ENCODE data around the gene SMIM23. TPM values are rescaled to one million over a fixed set of nuclear protein-coding genes. Genes with fewer than 3 reads are reported as not detected.
"Not testable (repeated sequence)": the region's sequence is repeated elsewhere in the genome, so short reads cannot be mapped to it uniquely, and the experiment has no call there.

The SMIM23 gene
- total and polyA plus RNA-seq, 2 donors (not counting 1 experiment from before 2014, with no cell fraction given) = not detected

- Histone ChIP-seq H3K4me1 (ENCODE audit: control insufficient read depth in 2 of 2, insufficient read depth in 2 of 2, low read length in 2 of 2) (no peaks in the 10 kb centered on the region), H3K4me2 (replicated peaks; ENCODE audit: low read depth, low read length, poor library complexity, severe bottlenecking) (no peak overlapping the region), H3K27ac (ENCODE audit: low read length in 2 of 2) (no peak overlapping the region), H3K36me3 (replicated peaks in 1 of 2; ENCODE audit: control extremely low read depth in 1 of 2, control insufficient read depth in 1 of 2, extremely low read depth in 1 of 2, insufficient read depth in 2 of 2, low read length in 1 of 2) (no peaks in the 10 kb centered on the region), H3K27me3 (replicated peaks in 1 of 4; ENCODE audit: control extremely low read depth in 1 of 4, control insufficient read depth in 3 of 4, insufficient read depth in 4 of 4, low read length in 3 of 4) (peaks cover 0 to 5% (median 0%) of the 10 kb centered on the region in 4 experiments), H2AFZ (ENCODE audit: insufficient read depth, low read depth, low read length, poor library complexity, severe bottlenecking) (no peak overlapping the region), H4K20me1 (ENCODE audit: control insufficient read depth, insufficient read depth, low read length, poor library complexity, severe bottlenecking) (no peaks in the 10 kb centered on the region), H3K9ac (ENCODE audit: low read length) (no peak overlapping the region), H3K79me2 (ENCODE audit: control insufficient read depth, insufficient read depth, low read length) (no peaks in the 10 kb centered on the region), H3K4me3 (ENCODE audit: control extremely low read depth in 1 of 5, extremely low read depth in 1 of 5, insufficient read depth in 1 of 5, low read depth in 2 of 5, low read length in 4 of 5) (no peak overlapping the region), H3K9me3 (ENCODE audit: control extremely low read depth in 1 of 3, control insufficient read depth in 2 of 3, insufficient read depth in 1 of 3, low read length in 2 of 3) (no peaks in the 10 kb centered on the region)
- POLR2A ChIA-PET = no interaction called here
- Mint-ChIP-seq H3K27ac (no peak overlapping the region), H3K27me3 (peaks cover 5% of the 10 kb centered on the region), H3K4me1 (no peaks in the 10 kb centered on the region), H3K4me3 (no peak overlapping the region), H3K9me3 (ENCODE audit: insufficient read depth) (no peaks in the 10 kb centered on the region)
- 83% methylated on average over 9 of the region's 19 CpGs for WGBS (ENCODE audit: insufficient coverage)
- no peak for TF ChIP-seq CTCF (IDR thresholded peaks at IDR 0.05)
- no peak for TF ChIP-seq EZH2 (IDR thresholded peaks at IDR 0.05; ENCODE audit: borderline replicate concordance, insufficient read depth, low read depth, low read length, poor library complexity, severe bottlenecking)
- no peak for DNase-seq
- intact Hi-C loops (cut with micrococcal nuclease) = no loop called here
- no peak for ATAC-seq (ENCODE audit: low read depth)
- CTCF ChIA-PET = no interaction called here
These were observed 8.6 kb upstream of the SMIM23 start for GRCh38 chr5:171776770-171777759.

- ATAC-seq (ENCODE audit: low read depth); H3K27ac ChIP-seq (ENCODE audit: low read length in 2 of 2); H3K4me1 Mint-ChIP-seq; POLR2A ChIA-PET; H3K36me3 ChIP-seq (replicated peaks in 1 of 2; ENCODE audit: control extremely low read depth in 1 of 2, control insufficient read depth in 1 of 2, extremely low read depth in 1 of 2, insufficient read depth in 2 of 2, low read length in 1 of 2); H3K27ac Mint-ChIP-seq; intact Hi-C loops (cut with micrococcal nuclease); H3K79me2 ChIP-seq (ENCODE audit: control insufficient read depth, insufficient read depth, low read length); H3K4me2 ChIP-seq (replicated peaks; ENCODE audit: low read depth, low read length, poor library complexity, severe bottlenecking); H4K20me1 ChIP-seq (ENCODE audit: control insufficient read depth, insufficient read depth, low read length, poor library complexity, severe bottlenecking); H3K9me3 Mint-ChIP-seq (ENCODE audit: insufficient read depth); H3K4me3 ChIP-seq (ENCODE audit: control extremely low read depth in 1 of 5, extremely low read depth in 1 of 5, insufficient read depth in 1 of 5, low read depth in 2 of 5, low read length in 4 of 5); DNase-seq; H3K9ac ChIP-seq (ENCODE audit: low read length); H3K27me3 ChIP-seq (replicated peaks in 1 of 4; ENCODE audit: control extremely low read depth in 1 of 4, control insufficient read depth in 3 of 4, insufficient read depth in 4 of 4, low read length in 3 of 4); H3K4me1 ChIP-seq (ENCODE audit: control insufficient read depth in 2 of 2, insufficient read depth in 2 of 2, low read length in 2 of 2); H3K9me3 ChIP-seq (ENCODE audit: control extremely low read depth in 1 of 3, control insufficient read depth in 2 of 3, insufficient read depth in 1 of 3, low read length in 2 of 3); H2AFZ ChIP-seq (ENCODE audit: insufficient read depth, low read depth, low read length, poor library complexity, severe bottlenecking); H3K4me3 Mint-ChIP-seq: not testable (repeated sequence)
- CTCF ChIA-PET = interaction anchor here (0.8 kb wide), 1 partner anchor 25 kb away, joined by 3 read pairs; no protein-coding TSS in a partner anchor
- 91% methylated on average over 3 of the region's 4 CpGs for WGBS (ENCODE audit: insufficient coverage)
- H3K27me3 Mint-ChIP-seq = peaks cover 13% of the 10 kb centered on the region
These were observed 3.9 kb upstream of the SMIM23 start for GRCh38 chr5:171781744-171782143.
